SK-N-SH treated with all-trans-retinoic acid at 6 μM for 48 hours (cell line): ENCODE results near the gene TBCD.

Source experiments
- ATAC-seq: fragments of 200-7000 bp; cut with Tn5 transposase; 3 replicates; pipeline ENCODE4 v1.9.1; 2020; ENCODE audit warnings: mild to moderate bottlenecking, moderate library complexity
- BACH2 ChIP-seq: fragments of 250-450 bp; sonication (Bioruptor Pico); IDR thresholded peaks from 2 replicates; pipeline ENCODE4 v1.9.0; 2021; ENCODE audit warnings: mild to moderate bottlenecking, borderline replicate concordance
- CSDC2 ChIP-seq: fragments of 250-450 bp; sonication (Bioruptor Pico); IDR thresholded peaks from 2 replicates; pipeline ENCODE4 v1.5.0; 2020; ENCODE audit warnings: mild to moderate bottlenecking, moderate library complexity
- CSRNP3 ChIP-seq: fragments of 250-450 bp; sonication (Bioruptor Pico); IDR thresholded peaks from 2 replicates; pipeline ENCODE4 v1.5.1; 2021; ENCODE audit warnings: mild to moderate bottlenecking, moderate library complexity
- ESRRG ChIP-seq: fragments of 250-450 bp; sonication (Bioruptor Pico); IDR thresholded peaks from 2 replicates; pipeline ENCODE4 v1.6.1; 2021; ENCODE audit warnings: mild to moderate bottlenecking
- ISL1 ChIP-seq: fragments of 250-450 bp; sonication (Bioruptor Pico); IDR thresholded peaks from 2 replicates; pipeline ENCODE4 v2.1.2; 2022; ENCODE audit warnings: mild to moderate bottlenecking, moderate library complexity
- PATZ1 ChIP-seq: fragments of 250-450 bp; sonication (Bioruptor Pico); IDR thresholded peaks from 2 replicates; pipeline ENCODE4 v1.8.0; 2020; ENCODE audit warnings: mild to moderate bottlenecking, moderate library complexity, borderline replicate concordance
- POU6F1 ChIP-seq: fragments of 250-450 bp; sonication (Bioruptor Pico); IDR thresholded peaks from 2 replicates; pipeline ENCODE4 v1.8.0; 2021; ENCODE audit warnings: low read depth, mild to moderate bottlenecking, moderate library complexity, borderline replicate concordance
- PPARA ChIP-seq: fragments of 250-450 bp; sonication (Bioruptor Pico); IDR thresholded peaks from 2 replicates; pipeline ENCODE4 v1.5.0; 2020; ENCODE audit warnings: mild to moderate bottlenecking, borderline replicate concordance
- RARB ChIP-seq: fragments of 250-450 bp; sonication (Bioruptor Pico); IDR thresholded peaks from 2 replicates; pipeline ENCODE4 v1.8.0; 2021; ENCODE audit warnings: mild to moderate bottlenecking, moderate library complexity
- SNAI2 ChIP-seq: fragments of 250-450 bp; sonication (Bioruptor Pico); IDR thresholded peaks from 2 replicates; pipeline ENCODE4 v1.5.0; 2020; ENCODE audit warnings: mild to moderate bottlenecking, moderate library complexity
- TCF4 ChIP-seq: fragments of 250-450 bp; sonication (Bioruptor Pico); IDR thresholded peaks from 2 replicates; pipeline ENCODE4 v1.8.0; 2021; ENCODE audit warnings: mild to moderate bottlenecking, moderate library complexity, borderline replicate concordance
- TOX ChIP-seq: fragments of 250-450 bp; sonication (Bioruptor Pico); IDR thresholded peaks from 2 replicates; pipeline ENCODE4 v1.8.0; 2021; ENCODE audit warnings: mild to moderate bottlenecking, moderate library complexity, borderline replicate concordance
- TSHZ2 ChIP-seq: fragments of 250-450 bp; sonication (Bioruptor Pico); IDR thresholded peaks from 2 replicates; pipeline ENCODE4 v1.5.0; 2020; ENCODE audit warnings: mild to moderate bottlenecking, moderate library complexity
- ZC3H10 ChIP-seq: fragments of 250-450 bp; sonication (Bioruptor Pico); IDR thresholded peaks from 2 replicates; pipeline ENCODE4 v1.5.1; 2021; ENCODE audit warnings: mild to moderate bottlenecking, moderate library complexity
- ZFP3 ChIP-seq: fragments of 250-450 bp; sonication (Bioruptor Pico); IDR thresholded peaks from 2 replicates; pipeline ENCODE4 v1.5.0; 2020; ENCODE audit warnings: mild to moderate bottlenecking, moderate library complexity
- ZFP30 ChIP-seq: fragments of 450-650 bp; formaldehyde crosslinking; IDR thresholded peaks from 2 replicates; pipeline ENCODE4 v1.5.0; 2022; ENCODE audit warnings: mild to moderate bottlenecking, moderate library complexity
- ZNF565 ChIP-seq: fragments of 450-650 bp; formaldehyde crosslinking; conservative IDR thresholded peaks from 2 replicates; pipeline ENCODE4 v1.5.0; 2020; ENCODE audit warnings: low read depth, mild to moderate bottlenecking, moderate library complexity
- ZNF70 ChIP-seq: fragments of 450-650 bp; formaldehyde crosslinking; IDR thresholded peaks from 2 replicates; pipeline ENCODE4 v1.5.0; 2020; ENCODE audit warnings: mild to moderate bottlenecking, moderate library complexity
- ZNF8 ChIP-seq: fragments of 450-650 bp; formaldehyde crosslinking; IDR thresholded peaks from 2 replicates; pipeline ENCODE4 v1.5.0; 2020; ENCODE audit warnings: mild to moderate bottlenecking, moderate library complexity
- TF ChIP-seq, protein P1 (sequence below): fragments of 250-450 bp; sonication (Bioruptor Pico); IDR thresholded peaks from 2 replicates; pipeline ENCODE4 v1.5.1; 2020; ENCODE audit warnings: low read depth, mild to moderate bottlenecking, moderate library complexity

Gene TBCD

GRCh38 chr17:82917699-82918345 is 166.0 kb downstream of the TBCD start (continued):
- TF ChIP-seq CSRNP3 (CRISPR knock-in tag) (no peak), SNAI2 (CRISPR knock-in tag) (no peak), ZNF565 (CRISPR knock-in tag) (no peak), TOX (CRISPR knock-in tag) (no peak), BACH2 (CRISPR knock-in tag) (no peak), ZC3H10 (no peak), ZNF8 (CRISPR knock-in tag) (no peak), ISL1 (CRISPR knock-in tag) (no peak)

DNA sequence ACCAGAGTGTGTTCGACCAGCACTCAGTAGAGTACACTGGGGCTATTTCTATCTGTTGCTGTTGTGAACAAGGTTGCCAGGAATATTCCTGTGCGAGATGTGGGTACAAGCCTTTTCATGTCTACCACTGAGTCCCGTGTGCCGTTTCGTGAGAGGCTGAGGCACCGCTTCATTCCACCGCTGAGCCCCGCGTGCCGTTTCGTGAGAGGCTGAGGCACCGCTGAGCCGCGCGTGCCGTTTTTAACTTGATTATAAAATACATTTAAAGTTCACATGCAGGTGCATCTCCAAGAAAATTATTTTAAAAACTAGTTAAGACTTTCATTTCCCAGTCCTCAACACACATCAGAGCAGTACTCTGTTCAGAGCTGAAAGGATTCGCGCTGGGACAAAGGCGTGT is 166.6 kb downstream of the TBCD start:
- no peak for ATAC-seq
- TF ChIP-seq ZNF565 (CRISPR knock-in tag) (no peak), TOX (CRISPR knock-in tag) (no peak), CSDC2 (CRISPR knock-in tag) (no peak)

- no peak for ATAC-seq
- no peak for TF ChIP-seq TCF4 (CRISPR knock-in tag)
- no peak for TF ChIP-seq ZNF8 (CRISPR knock-in tag)
- no peak for TF ChIP-seq ZFP3 (CRISPR knock-in tag)
Observed at GRCh38 chr17:82920150-82920549, 168.3 kb downstream of the TBCD start.

DNA sequence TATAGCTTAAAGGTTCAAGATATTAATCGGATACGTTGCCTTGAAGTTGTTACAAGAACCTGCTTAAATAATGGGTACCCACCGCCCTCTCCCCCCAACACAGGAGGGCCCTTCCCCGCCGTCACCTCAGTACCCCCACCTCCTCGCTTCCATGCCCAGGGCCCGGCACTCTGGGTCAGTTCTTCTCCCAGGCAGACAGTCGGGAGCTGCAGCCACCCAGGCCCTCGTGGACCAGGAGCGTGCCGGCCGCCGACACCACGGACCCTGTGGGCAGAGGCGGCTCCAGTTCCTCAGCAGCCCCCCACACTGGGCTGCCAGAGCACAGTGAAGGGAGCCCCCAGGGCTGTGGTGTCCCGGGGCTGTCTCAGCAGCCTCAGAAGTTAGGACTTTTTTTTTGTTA is 168.8 kb downstream of the TBCD start:
- no peak for TF ChIP-seq TSHZ2 (CRISPR knock-in tag)
- no peak for TF ChIP-seq TOX (CRISPR knock-in tag)
- TF ChIP-seq, all 23 proteins: peak for 0
- no peak for ATAC-seq

DNA sequence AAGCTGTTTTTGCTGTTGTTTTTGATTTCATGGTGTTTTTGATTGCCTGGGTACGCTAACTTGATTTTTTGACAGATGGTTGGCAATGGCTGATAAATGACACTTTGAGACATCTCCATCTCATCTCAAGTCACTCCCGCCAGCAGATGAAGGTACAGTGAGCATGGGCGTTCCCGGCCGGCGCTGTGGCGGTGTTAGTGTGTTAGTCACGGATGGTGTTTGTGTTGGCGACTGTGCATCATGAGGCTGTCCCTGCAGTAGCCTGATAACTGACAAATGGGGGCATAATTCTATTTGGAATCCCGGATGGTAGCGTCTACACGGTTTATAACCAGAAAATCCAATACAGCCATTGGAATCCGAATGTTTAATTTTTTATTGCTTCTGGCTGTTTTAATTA is 169.6 kb downstream of the TBCD start:
- TF ChIP-seq POU6F1 (CRISPR knock-in tag) (no peak), CSDC2 (CRISPR knock-in tag) (no peak), PPARA (no peak), ZC3H10 (no peak), TCF4 (CRISPR knock-in tag) (no peak), RARB (no peak), SNAI2 (CRISPR knock-in tag) (no peak), ZNF70 (CRISPR knock-in tag) (no peak), TOX (CRISPR knock-in tag) (no peak)
- ATAC-seq: no peak

GRCh38 chr17:82922646-82923045 is 170.8 kb downstream of the TBCD start:
- ATAC-seq: no peak
- no peak for TF ChIP-seq PATZ1 (CRISPR knock-in tag)
- no peak for TF ChIP-seq ZFP30 (CRISPR knock-in tag)
- no peak for TF ChIP-seq RARB
- no peak for TF ChIP-seq TOX (CRISPR knock-in tag)
- no peak for TF ChIP-seq ZNF565 (CRISPR knock-in tag)
- no peak for TF ChIP-seq CSRNP3 (CRISPR knock-in tag)
- TF ChIP-seq ESRRG (CRISPR knock-in tag): no peak
- TF ChIP-seq ISL1 (CRISPR knock-in tag): no peak
- TF ChIP-seq BACH2 (CRISPR knock-in tag): no peak
- TF ChIP-seq, protein P1, sequence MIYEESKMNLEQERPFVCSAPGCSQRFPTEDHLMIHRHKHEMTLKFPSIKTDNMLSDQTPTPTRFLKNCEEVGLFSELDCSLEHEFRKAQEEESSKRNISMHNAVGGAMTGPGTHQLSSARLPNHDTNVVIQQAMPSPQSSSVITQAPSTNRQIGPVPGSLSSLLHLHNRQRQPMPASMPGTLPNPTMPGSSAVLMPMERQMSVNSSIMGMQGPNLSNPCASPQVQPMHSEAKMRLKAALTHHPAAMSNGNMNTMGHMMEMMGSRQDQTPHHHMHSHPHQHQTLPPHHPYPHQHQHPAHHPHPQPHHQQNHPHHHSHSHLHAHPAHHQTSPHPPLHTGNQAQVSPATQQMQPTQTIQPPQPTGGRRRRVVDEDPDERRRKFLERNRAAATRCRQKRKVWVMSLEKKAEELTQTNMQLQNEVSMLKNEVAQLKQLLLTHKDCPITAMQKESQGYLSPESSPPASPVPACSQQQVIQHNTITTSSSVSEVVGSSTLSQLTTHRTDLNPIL: no peak
- TF ChIP-seq PPARA: no peak
- no peak for TF ChIP-seq ZNF8 (CRISPR knock-in tag)
- TF ChIP-seq ZNF70 (CRISPR knock-in tag): no peak
- TF ChIP-seq SNAI2 (CRISPR knock-in tag): no peak
- TF ChIP-seq CSDC2 (CRISPR knock-in tag): no peak
- no peak for TF ChIP-seq ZC3H10
